ENCODE measurements around the gene LCE7A. TPM values are rescaled to one million over a fixed set of nuclear protein-coding genes. Genes with fewer than 3 reads are reported as not detected.

Gene LCE7A
- total RNA-seq, 4 donors from 2014 or later: not detected

- H3K27me3 ChIP-seq: no peaks in the 10 kb centered on the region
- WGBS, 2 donors: 46 to 67% methylated on average over 2 of the region's 2 CpGs
- TF ChIP-seq CTCF (IDR thresholded peaks at IDR 0.05): no peak
- no peak overlapping the region for H3K27ac ChIP-seq
- no peaks in the 10 kb centered on the region for H3K36me3 ChIP-seq
- no peaks in the 10 kb centered on the region for H3K9me3 ChIP-seq
- H3K4me3 ChIP-seq: no peak overlapping the region
- H3K4me1 ChIP-seq: peaks cover 0 to 42% (median 2%) of the 10 kb centered on the region in 3 donors
- DNase-seq: no peak
- intact Hi-C loops (cut with DNase I): no loop called here
These were observed 40.1 kb downstream of the LCE7A start for GRCh38 chr1:152899883-152900282.

GRCh38 chr1:152901631-152902030 is 41.8 kb downstream of the LCE7A start:
- Histone ChIP-seq H3K36me3 (no peaks in the 10 kb centered on the region), H3K27me3 (no peaks in the 10 kb centered on the region), H3K4me3 (no peak overlapping the region), H3K4me1 (peaks cover 2 to 60% (median 12%) of the 10 kb centered on the region in 3 donors), H3K9me3 (no peaks in the 10 kb centered on the region), H3K27ac (peak overlapping the region in 3 of 4 donors; percentile 67 to 81 (median 67))
- intact Hi-C loops (cut with DNase I): no loop called here
- DNase-seq: no peak
- TF ChIP-seq POLR2A (IDR thresholded peaks at IDR 0.05) (no peak), CTCF (IDR thresholded peaks at IDR 0.05) (no peak)
- WGBS, 2 donors: 64 to 68% methylated on average over 3 to 4 of the region's 5 CpGs

GRCh38 chr1:152902636-152903035 is 42.8 kb downstream of the LCE7A start:
- peak overlapping the region in 2 of 4 donors; percentile 67 to 81 for H3K27ac ChIP-seq
- H3K9me3 ChIP-seq: no peaks in the 10 kb centered on the region
- DNase-seq: no peak
- H3K4me3 ChIP-seq: no peak overlapping the region
- intact Hi-C loops (cut with DNase I): no loop called here
- no peak for TF ChIP-seq CTCF (IDR thresholded peaks at IDR 0.05)
- no peak for TF ChIP-seq POLR2A (IDR thresholded peaks at IDR 0.05)
- peaks cover 2 to 70% (median 12%) of the 10 kb centered on the region in 3 donors for H3K4me1 ChIP-seq
- 84 to 92% methylated on average over 3 to 4 of the region's 4 CpGs for WGBS, 2 donors
- H3K27me3 ChIP-seq: no peaks in the 10 kb centered on the region
- no peaks in the 10 kb centered on the region for H3K36me3 ChIP-seq

GRCh38 chr1:152904688-152905440 is 45.1 kb downstream of the LCE7A start:
- Histone ChIP-seq H3K4me3 (no peak overlapping the region), H3K27ac (peak overlapping the region; percentile 16 to 84 (median 69)), H3K9me3 (no peaks in the 10 kb centered on the region), H3K27me3 (peaks cover 0 to 16% (median 0%) of the 10 kb centered on the region in 4 donors), H3K4me1 (peaks cover 2 to 92% (median 12%) of the 10 kb centered on the region in 3 donors), H3K36me3 (no peaks in the 10 kb centered on the region)
- no peak for DNase-seq
- intact Hi-C loops (cut with DNase I): no loop called here
- no peak for TF ChIP-seq CTCF (IDR thresholded peaks at IDR 0.05)
- TF ChIP-seq POLR2A (IDR thresholded peaks at IDR 0.05): no peak
- 68 to 70% methylated on average over 7 of the region's 7 CpGs for WGBS, 2 donors

GRCh38 chr1:152906023-152906565 is 46.3 kb downstream of the LCE7A start:
- WGBS, 2 donors: 27% methylated on average over 5 of the region's 5 CpGs; no CpG with 5 or more reads in 1 of the 2 donors
- H3K9me3 ChIP-seq: no peaks in the 10 kb centered on the region
- TF ChIP-seq POLR2A (IDR thresholded peaks at IDR 0.05) (no peak), CTCF (IDR thresholded peaks at IDR 0.05) (no peak)
- peaks cover 2 to 92% (median 12%) of the 10 kb centered on the region in 3 donors for H3K4me1 ChIP-seq
- no peak overlapping the region for H3K4me3 ChIP-seq
- intact Hi-C loops (cut with DNase I): no loop called here
- no peaks in the 10 kb centered on the region for H3K36me3 ChIP-seq
- DNase-seq: no peak
- H3K27ac ChIP-seq: peak overlapping the region; percentile 63 to 84 (median 72)
- peaks cover 0 to 29% (median 0%) of the 10 kb centered on the region in 4 donors for H3K27me3 ChIP-seq

Data from esophagus squamous epithelium (tissue), 5 donors.